Measurements from ENCODE around the gene RHBDL1.

RHBDL1 gene

DNA sequence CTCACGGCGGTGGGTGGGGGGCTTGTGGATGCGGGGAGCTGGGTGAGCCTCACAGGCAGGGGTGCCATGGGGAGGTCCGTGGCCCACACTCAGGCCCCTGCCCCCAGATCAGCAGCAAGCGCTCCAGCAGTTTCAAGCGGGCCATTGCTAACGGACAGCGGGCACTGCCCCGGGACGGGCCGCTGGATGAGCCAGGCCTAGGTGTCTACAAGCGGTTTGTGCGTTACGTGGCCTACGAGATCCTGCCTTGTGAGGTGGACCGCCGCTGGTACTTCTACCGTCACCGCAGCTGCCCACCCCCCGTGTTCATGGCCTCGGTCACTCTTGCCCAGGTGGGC is 1.1 kb downstream of the RHBDL1 start:
- TF ChIP-seq, protein P1, sequence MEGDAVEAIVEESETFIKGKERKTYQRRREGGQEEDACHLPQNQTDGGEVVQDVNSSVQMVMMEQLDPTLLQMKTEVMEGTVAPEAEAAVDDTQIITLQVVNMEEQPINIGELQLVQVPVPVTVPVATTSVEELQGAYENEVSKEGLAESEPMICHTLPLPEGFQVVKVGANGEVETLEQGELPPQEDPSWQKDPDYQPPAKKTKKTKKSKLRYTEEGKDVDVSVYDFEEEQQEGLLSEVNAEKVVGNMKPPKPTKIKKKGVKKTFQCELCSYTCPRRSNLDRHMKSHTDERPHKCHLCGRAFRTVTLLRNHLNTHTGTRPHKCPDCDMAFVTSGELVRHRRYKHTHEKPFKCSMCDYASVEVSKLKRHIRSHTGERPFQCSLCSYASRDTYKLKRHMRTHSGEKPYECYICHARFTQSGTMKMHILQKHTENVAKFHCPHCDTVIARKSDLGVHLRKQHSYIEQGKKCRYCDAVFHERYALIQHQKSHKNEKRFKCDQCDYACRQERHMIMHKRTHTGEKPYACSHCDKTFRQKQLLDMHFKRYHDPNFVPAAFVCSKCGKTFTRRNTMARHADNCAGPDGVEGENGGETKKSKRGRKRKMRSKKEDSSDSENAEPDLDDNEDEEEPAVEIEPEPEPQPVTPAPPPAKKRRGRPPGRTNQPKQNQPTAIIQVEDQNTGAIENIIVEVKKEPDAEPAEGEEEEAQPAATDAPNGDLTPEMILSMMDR (IDR thresholded peaks at IDR 0.05; ENCODE audit: insufficient read depth, missing control alignments): no peak
- FAIRE-seq (no peak), DNase-seq (ENCODE audit: insufficient read length, low spot score) (no peak)

DNA sequence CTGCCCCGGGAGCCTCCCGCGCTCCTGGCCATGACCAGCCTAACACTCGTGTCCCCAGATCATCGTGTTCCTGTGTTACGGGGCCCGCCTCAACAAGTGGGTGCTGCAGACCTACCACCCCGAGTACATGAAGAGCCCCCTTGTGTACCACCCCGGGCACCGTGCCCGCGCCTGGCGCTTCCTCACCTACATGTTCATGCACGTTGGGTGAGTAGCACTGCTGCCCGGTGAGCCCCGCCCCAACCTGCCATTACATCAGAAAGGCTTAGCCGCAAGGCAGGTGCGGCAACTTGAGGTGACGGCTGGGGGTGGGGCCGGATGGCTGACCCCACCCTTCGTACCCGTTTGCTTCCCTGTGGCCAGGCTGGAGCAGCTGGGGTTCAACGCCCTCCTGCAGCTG is 1.4 kb downstream of the RHBDL1 start:
- FAIRE-seq (no peak), DNase-seq (ENCODE audit: insufficient read length, low spot score) (no peak)
- TF ChIP-seq, protein P1 (IDR thresholded peaks at IDR 0.05; ENCODE audit: insufficient read depth, missing control alignments): no peak

DNA sequence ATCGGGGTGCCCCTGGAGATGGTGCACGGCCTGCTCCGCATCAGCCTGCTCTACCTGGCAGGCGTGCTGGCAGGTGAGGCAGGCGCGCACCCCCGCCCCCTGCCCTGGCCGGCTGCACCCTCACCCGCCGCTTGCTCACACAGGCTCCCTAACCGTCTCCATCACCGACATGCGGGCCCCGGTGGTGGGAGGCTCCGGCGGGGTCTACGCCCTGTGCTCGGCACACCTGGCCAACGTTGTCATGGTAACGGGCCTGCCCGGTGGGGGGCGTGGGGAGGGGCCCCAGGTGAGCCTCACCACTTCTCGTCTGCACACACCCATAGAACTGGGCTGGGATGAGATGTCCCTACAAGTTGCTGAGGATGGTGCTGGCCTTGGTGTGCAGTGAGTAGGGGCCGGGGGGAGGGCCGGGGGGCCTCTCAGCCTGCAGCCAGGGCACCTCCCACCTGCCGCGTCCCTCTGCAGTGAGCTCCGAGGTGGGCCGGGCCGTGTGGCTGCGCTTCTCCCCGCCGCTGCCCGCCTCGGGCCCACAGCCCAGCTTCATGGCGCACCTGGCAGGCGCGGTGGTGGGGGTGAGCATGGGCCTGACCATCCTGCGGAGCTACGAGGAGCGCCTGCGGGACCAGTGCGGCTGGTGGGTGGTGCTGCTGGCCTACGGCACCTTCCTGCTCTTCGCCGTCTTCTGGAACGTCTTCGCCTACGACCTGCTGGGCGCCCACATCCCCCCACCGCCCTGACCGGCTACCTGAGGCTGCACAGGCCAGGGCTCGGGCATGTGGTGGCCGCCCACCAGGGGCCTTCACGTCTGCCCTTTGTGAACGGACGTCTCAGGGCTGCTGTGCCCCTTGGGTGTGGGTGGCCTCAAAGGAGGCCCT is 2.1 kb downstream of the RHBDL1 start:
- no peak for FAIRE-seq
- TF ChIP-seq, protein P1 (IDR thresholded peaks at IDR 0.05; ENCODE audit: insufficient read depth, missing control alignments): no peak
- no peak for DNase-seq (ENCODE audit: insufficient read length, low spot score)

DNA sequence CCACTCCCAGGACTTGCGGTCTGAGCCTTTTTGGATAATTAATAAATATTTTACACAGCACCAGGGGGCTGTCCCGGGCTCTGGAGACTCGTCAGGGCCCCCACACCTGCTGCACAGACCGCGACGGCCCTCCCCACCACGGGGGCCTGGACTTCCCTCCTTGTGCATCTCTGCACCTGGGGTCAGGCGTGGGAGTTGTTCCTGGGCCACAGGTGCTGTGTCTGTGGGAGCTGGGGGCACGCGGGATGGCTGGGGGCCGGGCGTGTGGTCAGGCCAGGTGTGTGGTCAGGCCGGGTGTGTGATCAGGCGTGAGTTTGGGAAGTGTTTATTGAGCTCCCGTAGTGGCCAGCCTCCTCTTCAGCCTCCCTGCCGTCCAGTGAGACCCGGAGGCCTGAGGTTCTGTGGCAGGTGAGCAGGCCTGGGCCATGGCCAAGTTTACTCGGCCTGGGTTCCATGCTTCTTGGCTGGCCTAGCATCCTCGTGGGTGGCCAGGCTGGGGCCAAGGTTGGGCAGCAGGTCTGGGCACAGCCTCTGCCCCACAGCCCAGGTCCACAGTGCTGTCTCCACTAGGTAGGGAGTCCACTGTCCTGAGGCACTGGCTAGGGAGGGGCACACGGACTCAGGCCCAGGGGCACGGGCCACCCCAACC is 2.9 kb downstream of the RHBDL1 start:
- no peak for FAIRE-seq
- TF ChIP-seq, protein P1 (IDR thresholded peaks at IDR 0.05; ENCODE audit: insufficient read depth, missing control alignments): no peak
- no peak for DNase-seq (ENCODE audit: insufficient read length, low spot score)

DNA sequence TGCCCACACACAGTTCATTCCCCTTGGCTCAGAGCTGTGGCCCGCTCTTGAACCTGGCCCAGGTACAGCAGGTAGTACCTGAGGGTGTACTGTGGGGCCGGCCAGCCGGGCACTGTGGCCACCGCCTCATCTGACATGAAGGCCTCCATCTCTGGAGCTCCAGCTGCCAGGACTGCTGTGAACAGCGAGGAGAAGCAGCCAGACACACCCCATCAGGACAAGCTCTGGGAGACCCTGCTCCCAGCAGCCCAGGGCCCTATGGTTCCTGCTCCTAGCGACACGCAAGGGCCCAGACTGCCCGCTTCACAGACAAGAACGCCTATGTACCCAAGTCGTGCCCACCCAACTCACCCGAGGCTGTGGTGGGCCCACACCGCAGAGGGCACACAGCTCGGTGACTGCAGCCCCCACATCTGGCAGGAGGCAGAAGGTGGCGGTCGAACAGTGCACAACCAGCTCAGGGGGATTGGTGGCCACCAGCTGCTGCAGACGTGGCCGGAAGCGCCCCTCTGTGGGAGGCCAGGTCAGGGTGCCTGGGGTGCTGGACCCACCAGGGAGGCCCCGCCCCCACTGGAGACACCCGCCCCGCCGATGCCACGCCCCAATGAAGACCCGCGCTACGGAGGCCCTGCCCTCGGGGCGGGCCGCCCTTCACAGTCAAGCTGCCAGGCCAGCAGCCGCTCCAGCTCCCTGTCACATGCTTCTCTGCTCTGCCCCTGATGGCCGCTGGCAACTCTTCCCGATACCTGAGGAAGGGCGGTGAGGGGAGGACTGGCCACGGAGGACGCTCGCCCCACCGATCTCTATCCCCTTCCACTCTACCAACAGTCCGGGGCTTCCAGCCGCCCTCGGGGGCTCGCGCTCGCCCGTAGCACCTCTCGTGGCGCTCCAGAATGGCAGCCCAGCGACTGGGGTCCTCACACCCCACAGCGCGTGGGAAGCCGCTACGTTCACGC is 3.7 kb downstream of the RHBDL1 start:
- DNase-seq (ENCODE audit: insufficient read length, low spot score) (no peak), FAIRE-seq (no peak)
- TF ChIP-seq, protein P1 (IDR thresholded peaks at IDR 0.05; ENCODE audit: insufficient read depth, missing control alignments): no peak

DNA sequence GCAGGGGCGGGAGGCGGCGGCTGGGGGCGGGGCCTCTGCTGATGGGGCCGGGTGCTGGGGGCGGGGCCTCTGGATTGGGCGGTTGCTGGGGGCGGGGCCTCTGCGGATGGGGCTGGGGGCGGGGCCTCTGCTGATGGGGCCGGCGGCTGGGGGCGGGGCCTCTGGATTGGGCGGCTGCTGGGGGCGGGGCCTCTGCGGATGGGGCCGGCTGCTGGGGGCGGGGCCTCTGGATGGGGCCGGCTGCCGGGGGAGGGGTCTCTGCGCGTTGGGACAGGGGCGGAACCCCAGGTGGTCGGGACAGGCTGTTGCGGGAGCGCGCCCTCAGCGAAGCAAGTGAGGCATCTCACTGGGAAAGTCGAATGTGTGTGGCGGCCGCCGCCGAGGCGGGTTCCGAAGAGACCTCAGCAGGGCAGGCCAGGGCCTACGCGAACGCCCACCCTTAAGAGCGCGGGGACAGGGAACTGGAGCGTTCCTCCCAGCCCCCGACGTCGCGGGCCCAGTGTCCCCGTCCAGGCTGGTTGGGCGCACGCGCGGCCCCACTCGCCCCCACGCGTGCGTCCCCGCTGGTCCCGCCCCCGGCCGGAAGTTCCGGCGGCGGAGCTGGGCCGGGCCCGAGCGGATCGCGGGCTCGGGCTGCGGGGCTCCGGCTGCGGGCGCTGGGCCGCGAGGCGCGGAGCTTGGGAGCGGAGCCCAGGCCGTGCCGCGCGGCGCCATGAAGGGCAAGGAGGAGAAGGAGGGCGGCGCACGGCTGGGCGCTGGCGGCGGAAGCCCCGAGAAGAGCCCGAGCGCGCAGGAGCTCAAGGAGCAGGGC is 4.5 kb downstream of the RHBDL1 start, which contains the start of gene STUB1:
STUB1 (plus strand) TSS at position 597 of the 811 bp plus-strand sequence; CDS start at position 713, 116 bp downstream.
- FAIRE-seq: no peak
- TF ChIP-seq, protein P1 (IDR thresholded peaks at IDR 0.05; ENCODE audit: insufficient read depth, missing control alignments): no peak
- DNase-seq (ENCODE audit: insufficient read length, low spot score): no peak
